IPS-18c (cell line): Measurements from ENCODE around the gene NOTCH2.
"Not testable (repeated sequence)": the region's sequence is repeated elsewhere in the genome, so short reads cannot be mapped to it uniquely, and the experiment has no call there.

Experiments
- H3K4me3 ChIP-seq: 2 replicates; pipeline ENCODE4 v1.7.0; 2013; ENCODE audit warnings: low read depth, mild to moderate bottlenecking, low read length, moderate library complexity; ENCODE audit not compliant: insufficient read depth
- H3K9me3 ChIP-seq: one replicate; pipeline ENCODE4 v1.6.1; 2013; ENCODE audit warnings: mild to moderate bottlenecking, low read length, moderate library complexity; ENCODE audit not compliant: control insufficient read depth, insufficient read depth

NOTCH2 gene

DNA sequence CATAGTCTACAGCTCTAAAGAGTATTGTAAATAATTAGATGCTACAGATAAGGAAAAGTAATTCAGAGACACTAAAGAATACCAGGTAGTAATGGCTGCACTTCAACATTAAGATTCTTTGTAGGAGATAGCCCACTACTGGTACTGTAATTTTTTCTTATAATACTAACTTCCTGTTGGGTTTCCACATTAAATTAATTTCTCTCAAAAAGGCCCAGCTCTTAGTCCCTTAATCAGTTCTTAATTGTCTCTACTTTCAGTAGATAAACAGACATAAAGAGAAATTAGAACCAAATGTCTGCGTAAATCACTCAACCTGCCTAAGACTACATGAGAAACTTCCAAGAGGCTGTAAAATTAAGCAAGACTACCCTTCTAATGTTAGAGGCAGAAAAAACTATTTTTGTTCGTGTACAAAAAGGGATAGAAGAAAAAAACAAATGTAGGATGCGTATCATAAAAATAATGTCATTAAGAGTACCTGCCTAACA, 83.4 kb downstream of the NOTCH2 start:
- H3K9me3 ChIP-seq, result no peaks in the 10 kb centered on the region
- H3K4me3 ChIP-seq, result no peak overlapping the region

- no peaks in the 10 kb centered on the region for H3K9me3 ChIP-seq
- no peak overlapping the region for H3K4me3 ChIP-seq
Observed at GRCh38 chr1:119984771-119985170, 84.7 kb downstream of the NOTCH2 start.

- H3K4me3 ChIP-seq, result no peak overlapping the region
- H3K9me3 ChIP-seq, result no peaks in the 10 kb centered on the region
Observed at GRCh38 chr1:119981986-119982815, 87.3 kb downstream of the NOTCH2 start.

DNA sequence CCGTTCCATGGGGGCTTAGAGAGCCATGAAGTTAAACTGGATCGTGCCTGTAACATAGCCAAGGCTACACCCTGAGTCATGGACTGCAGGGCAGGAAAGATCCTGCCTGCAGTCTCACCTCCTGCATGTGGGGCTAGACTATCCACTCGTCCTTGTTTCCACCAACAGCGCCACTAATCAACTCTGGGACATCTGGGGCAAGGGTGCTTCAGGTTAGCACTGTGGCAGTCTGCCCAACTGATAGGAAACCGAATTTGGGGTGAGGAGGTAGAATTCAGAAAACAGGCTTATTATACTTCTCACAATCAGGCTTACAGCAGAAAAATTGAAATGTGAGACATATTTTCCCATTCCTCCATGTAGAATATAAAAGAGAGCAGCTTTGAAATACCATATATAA, 88.0 kb downstream of the NOTCH2 start:
- Histone ChIP-seq H3K9me3 (no peaks in the 10 kb centered on the region), H3K4me3 (no peak overlapping the region)

DNA sequence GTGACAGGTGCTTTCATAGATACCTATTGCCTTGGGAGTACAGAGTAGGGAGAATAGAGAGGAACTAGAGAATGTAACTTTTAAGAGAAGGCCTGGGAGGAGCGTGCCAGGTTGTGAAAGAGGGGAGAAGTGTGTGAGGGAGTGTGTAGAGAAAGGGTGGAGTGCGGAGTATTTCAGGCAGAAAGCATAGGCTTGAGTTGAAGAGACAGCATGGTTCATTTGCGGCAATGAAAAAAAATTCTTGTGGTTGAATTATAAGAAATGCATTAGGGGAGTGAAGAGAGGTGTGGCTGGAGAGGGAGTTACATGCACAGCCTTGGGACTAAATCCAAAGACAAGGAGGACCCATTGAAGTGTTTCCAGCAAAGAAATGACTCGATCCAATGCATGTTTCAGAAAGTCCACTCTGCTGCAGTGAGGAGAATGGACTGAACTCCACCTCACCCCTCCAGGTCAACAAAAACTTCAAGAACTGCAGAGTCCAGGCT, 91.4 kb downstream of the NOTCH2 start:
- H3K9me3 ChIP-seq, result peaks cover 5% of the 10 kb centered on the region

DNA sequence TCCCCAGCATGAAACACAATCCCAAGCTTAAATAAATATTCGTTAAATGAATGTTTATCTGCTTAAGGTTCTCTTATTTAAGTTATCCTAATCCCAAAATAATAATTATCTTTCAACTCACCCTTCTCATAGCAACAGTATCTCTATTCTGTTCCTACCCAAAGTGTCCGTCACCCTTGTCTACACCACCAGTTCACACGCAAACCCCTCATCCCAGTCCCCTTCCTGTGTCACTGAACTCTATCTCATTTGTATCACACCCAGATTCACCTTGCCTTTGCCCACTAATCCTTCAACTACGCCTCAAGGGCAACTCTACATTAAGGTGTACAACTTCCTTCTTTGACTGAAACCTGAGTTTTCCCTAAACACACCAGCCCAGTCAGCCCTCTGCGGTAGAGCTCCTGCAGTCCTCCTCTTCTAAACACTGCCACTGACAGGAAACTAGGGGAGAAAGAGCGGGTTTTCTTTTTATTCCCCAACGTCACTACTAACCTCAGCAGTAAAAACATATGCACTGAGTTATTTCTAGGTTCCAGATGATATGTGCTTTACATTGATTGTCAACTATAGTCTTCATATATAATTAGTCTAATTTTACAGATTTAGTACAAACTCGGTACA, 92.2 kb downstream of the NOTCH2 start:
- not testable (repeated sequence) for H3K9me3 ChIP-seq, H3K4me3 ChIP-seq

More for the DNA sequence above, 91.4 kb downstream of the NOTCH2 start:
- no peak overlapping the region for H3K4me3 ChIP-seq

- H3K4me3 ChIP-seq, H3K9me3 ChIP-seq: not testable (repeated sequence)
Observed at GRCh38 chr1:119975582-119976254, 93.7 kb downstream of the NOTCH2 start.

DNA sequence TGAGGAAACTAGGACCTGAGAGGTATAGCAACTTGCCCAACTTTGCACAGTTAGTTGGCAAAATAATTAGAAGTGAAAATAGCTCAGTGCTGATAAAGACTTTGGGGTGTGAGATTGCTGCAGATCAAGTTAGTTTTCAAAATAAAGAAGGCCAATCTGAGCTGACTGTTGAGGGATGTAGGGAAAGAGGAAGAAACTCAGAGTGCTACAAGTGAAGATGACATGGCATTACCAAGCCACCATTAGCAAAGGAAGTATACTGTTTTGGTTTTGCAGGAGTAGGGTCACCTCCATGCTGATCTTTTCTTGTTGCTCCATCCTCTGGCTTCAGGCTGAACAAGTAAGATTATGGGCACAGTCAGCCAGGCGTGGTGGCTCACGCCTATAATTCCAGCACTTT, 94.5 kb downstream of the NOTCH2 start:
- Histone ChIP-seq H3K4me3 (no peak overlapping the region), H3K9me3 (peaks cover 5% of the 10 kb centered on the region)

- Histone ChIP-seq H3K9me3 (peaks cover 5% of the 10 kb centered on the region), H3K4me3 (no peak overlapping the region)
Observed at GRCh38 chr1:119974013-119974412, 95.4 kb downstream of the NOTCH2 start.

GRCh38 chr1:119971710-119972570, 97.5 kb downstream of the NOTCH2 start:
- H3K4me3 ChIP-seq, result no peak overlapping the region
- H3K9me3 ChIP-seq, result peaks cover 5% of the 10 kb centered on the region

- no peaks in the 10 kb centered on the region for H3K9me3 ChIP-seq
- no peak overlapping the region for H3K4me3 ChIP-seq
Observed at GRCh38 chr1:119968601-119969000, 100.9 kb downstream of the NOTCH2 start.

DNA sequence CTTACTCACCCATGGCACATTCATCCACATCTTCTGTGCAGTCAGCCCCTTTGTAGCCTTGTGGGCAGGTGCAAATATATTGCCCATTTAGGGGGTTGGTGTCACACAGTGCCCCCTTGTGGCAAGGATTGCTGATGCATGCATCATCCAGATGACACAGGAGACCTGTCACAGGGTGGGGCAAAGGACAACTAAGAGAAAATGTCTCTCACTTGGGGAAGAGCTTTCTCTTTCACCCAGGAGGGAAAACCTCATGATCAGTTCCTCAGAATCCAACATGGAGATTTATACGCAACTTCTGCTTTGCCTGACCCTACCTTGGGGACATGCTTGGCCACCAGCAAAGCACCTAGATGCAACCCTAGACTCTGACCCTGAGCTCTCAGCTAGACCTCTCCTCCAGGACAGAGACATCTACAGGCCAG, 101.4 kb downstream of the NOTCH2 start:
- H3K4me3 ChIP-seq, result no peak overlapping the region

DNA sequence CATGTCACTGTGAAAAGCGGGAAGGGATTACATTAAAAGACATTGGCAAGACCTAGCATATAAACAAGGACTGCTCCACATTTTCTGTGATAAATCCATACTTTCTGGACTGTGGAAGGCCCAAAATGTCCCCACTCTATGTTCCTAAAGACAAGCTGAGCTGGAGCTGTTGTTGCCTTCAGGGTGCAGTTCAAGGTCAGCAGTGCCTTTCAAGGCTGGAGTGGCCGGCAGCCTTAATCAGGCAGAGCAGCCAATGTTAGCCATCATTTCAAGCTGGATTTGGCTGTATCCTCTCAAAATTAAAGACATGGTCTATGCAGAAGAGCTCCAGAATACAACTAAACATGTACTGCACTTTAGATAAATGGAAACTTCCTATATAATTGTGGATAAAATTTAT, 102.8 kb downstream of the NOTCH2 start:
- no peaks in the 10 kb centered on the region for H3K9me3 ChIP-seq
- H3K4me3 ChIP-seq, result no peak overlapping the region

More for the DNA sequence above, 101.4 kb downstream of the NOTCH2 start:
- H3K9me3 ChIP-seq, result no peaks in the 10 kb centered on the region

GRCh38 chr1:119966020-119966419, 103.4 kb downstream of the NOTCH2 start:
- Histone ChIP-seq H3K4me3 (no peak overlapping the region), H3K9me3 (no peaks in the 10 kb centered on the region)

- Histone ChIP-seq H3K4me3 (no peak overlapping the region), H3K9me3 (no peaks in the 10 kb centered on the region)
Observed at GRCh38 chr1:119964673-119965363, 104.6 kb downstream of the NOTCH2 start.

GRCh38 chr1:119962296-119962968, 107.0 kb downstream of the NOTCH2 start:
- H3K4me3 ChIP-seq, result no peak overlapping the region
- H3K9me3 ChIP-seq, result no peaks in the 10 kb centered on the region
